ENCODE results near the gene TGFBI.
A peak's percentile ranks its signal among the peaks of the same experiment; 100 is the strongest.

DNA sequence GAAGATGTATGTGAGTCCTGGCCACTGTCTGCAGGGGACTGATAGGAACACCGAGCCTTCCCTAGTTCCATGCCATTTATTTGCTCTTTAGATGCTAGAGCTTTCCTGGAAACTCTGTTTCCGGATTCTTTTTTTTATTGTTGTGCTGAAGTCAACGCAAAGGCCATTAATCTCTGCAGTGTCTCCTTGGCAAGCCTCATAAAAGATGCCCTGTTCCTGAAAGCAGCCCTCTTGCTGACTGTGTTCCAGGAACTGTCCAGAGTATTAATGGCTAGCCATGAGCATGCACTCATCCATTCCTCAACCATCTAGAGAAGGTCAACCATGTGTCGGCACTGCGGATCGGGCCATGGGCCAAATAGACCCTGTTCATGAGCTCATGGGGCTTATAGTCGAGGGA is 61.0 kb downstream of the TGFBI start:
- TF ChIP-seq POLR2A (IDR thresholded peaks at IDR 0.05) (no peak), CTCF (IDR thresholded peaks at IDR 0.05) (no peak), POLR2AphosphoS5 (IDR thresholded peaks at IDR 0.05) (peak in 1 of 2 donors; percentile 39)

Data from upper lobe of left lung (tissue), 4 donors.